HepG2 (cell line): ENCODE measurements around the gene POLDIP3. TPM values are rescaled to one million over a fixed set of nuclear protein-coding genes. Genes with fewer than 3 reads are reported as not detected.

ENCODE experiments used
- AGO2 ChIP-seq: fragments of 200-400 bp; formaldehyde crosslinking; optimal IDR thresholded peaks from 2 replicates; pipeline ENCODE3; 2017; ENCODE audit warnings: mild to moderate bottlenecking, low read depth, low read length, moderate library complexity
- ELF1 ChIP-seq: sonication (generic); formaldehyde crosslinking; IDR thresholded peaks from 2 replicates; pipeline ENCODE4 v1.4.0; 2020; ENCODE audit warnings: missing genetic modification reagents
- HES4 ChIP-seq: sonication (generic); formaldehyde crosslinking; IDR thresholded peaks from 2 replicates; pipeline ENCODE4 v1.9.0; 2021; ENCODE audit warnings: mild to moderate bottlenecking, missing genetic modification reagents, borderline replicate concordance
- MAF1 ChIP-seq: sonication (generic); formaldehyde crosslinking; IDR thresholded peaks from 2 replicates; pipeline ENCODE4 v1.5.0; 2020; ENCODE audit warnings: missing genetic modification reagents, borderline replicate concordance
- MLLT10 ChIP-seq: sonication (generic); formaldehyde crosslinking; IDR thresholded peaks from 2 replicates; pipeline ENCODE4 v1.4.0; 2020; ENCODE audit warnings: missing genetic modification reagents
- NFE2L1 ChIP-seq: sonication (generic); formaldehyde crosslinking; IDR thresholded peaks from 2 replicates; pipeline ENCODE4 v1.4.0; 2020; ENCODE audit warnings: missing genetic modification reagents, mild to moderate bottlenecking, borderline replicate concordance
- NFRKB ChIP-seq: fragments of 450-650 bp; IDR thresholded peaks from 2 replicates; pipeline ENCODE4 v1.6.1; 2017
- polyA plus RNA-seq, 8 experiments: library from polyadenylated mRNA; depleted of rRNA in 3 of 8; stranded (reverse) in 7 of 8; unstranded in 1 of 8; fragments of >200 nt; fragmentation: Illumina TruSeq in 4 of 8; extraction: Trizol in 4 of 8; gene quantifications; 2 replicates each; pipeline versions ENCODE4 v1.2.1 to v1.2.3, GENCODE V29; 2011 to 2016; ENCODE audit warnings: low read depth in 4 of 8, missing spikeins in 1 of 8, mixed read lengths in 1 of 8; ENCODE audit not compliant: insufficient read depth in 1 of 8
- total RNA-seq, 5 experiments: library from RNA; depleted of rRNA; stranded (reverse); fragments of >200 nt; fragmentation: Illumina TruSeq; extraction: Trizol; gene quantifications; 2 replicates each; pipeline ENCODE4 v1.2.3, GENCODE V29; 2016; ENCODE audit warnings: low read depth in 1 of 5
- TF ChIP-seq, protein P1 (sequence below): sonication (generic); formaldehyde crosslinking; IDR thresholded peaks from 2 replicates; pipeline ENCODE4 v1.4.0; 2020; ENCODE audit warnings: missing genetic modification reagents, borderline replicate concordance
- TF ChIP-seq, protein P2 (sequence below): sonication (generic); formaldehyde crosslinking; IDR thresholded peaks from 2 replicates; pipeline ENCODE4 v1.4.0; 2020; ENCODE audit warnings: mild to moderate bottlenecking, missing genetic modification reagents
- TF ChIP-seq, protein P3 (sequence below): sonication (generic); formaldehyde crosslinking; IDR thresholded peaks from 2 replicates; pipeline ENCODE4 v1.8.0; 2022; ENCODE audit warnings: mild to moderate bottlenecking, missing genetic modification reagents

Gene POLDIP3
- total and polyA plus RNA-seq, 2 of the 13 experiments (the other 11 are each of a cell fraction or from before 2014, with no cell fraction given), result 45.8 to 47.4 TPM

GRCh38 chr22:42622061-42622710, 7.5 kb upstream of the POLDIP3 start (continued):
- TF ChIP-seq MAF1, result no peak
- TF ChIP-seq NFRKB, result no peak
- TF ChIP-seq ELF1 (CRISPR knock-in tag), result no peak
- no peak for TF ChIP-seq NFE2L1 (CRISPR knock-in tag)
- TF ChIP-seq HES4 (CRISPR knock-in tag), result no peak
- TF ChIP-seq MLLT10 (CRISPR knock-in tag), result no peak
- TF ChIP-seq, protein P1, sequence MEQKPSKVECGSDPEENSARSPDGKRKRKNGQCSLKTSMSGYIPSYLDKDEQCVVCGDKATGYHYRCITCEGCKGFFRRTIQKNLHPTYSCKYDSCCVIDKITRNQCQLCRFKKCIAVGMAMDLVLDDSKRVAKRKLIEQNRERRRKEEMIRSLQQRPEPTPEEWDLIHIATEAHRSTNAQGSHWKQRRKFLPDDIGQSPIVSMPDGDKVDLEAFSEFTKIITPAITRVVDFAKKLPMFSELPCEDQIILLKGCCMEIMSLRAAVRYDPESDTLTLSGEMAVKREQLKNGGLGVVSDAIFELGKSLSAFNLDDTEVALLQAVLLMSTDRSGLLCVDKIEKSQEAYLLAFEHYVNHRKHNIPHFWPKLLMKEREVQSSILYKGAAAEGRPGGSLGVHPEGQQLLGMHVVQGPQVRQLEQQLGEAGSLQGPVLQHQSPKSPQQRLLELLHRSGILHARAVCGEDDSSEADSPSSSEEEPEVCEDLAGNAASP, result no peak
- TF ChIP-seq, protein P2, sequence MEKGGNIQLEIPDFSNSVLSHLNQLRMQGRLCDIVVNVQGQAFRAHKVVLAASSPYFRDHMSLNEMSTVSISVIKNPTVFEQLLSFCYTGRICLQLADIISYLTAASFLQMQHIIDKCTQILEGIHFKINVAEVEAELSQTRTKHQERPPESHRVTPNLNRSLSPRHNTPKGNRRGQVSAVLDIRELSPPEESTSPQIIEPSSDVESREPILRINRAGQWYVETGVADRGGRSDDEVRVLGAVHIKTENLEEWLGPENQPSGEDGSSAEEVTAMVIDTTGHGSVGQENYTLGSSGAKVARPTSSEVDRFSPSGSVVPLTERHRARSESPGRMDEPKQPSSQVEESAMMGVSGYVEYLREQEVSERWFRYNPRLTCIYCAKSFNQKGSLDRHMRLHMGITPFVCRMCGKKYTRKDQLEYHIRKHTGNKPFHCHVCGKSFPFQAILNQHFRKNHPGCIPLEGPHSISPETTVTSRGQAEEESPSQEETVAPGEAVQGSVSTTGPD (CRISPR knock-in tag), result no peak
- peak; percentile 52 for TF ChIP-seq AGO2
- TF ChIP-seq, protein P3, sequence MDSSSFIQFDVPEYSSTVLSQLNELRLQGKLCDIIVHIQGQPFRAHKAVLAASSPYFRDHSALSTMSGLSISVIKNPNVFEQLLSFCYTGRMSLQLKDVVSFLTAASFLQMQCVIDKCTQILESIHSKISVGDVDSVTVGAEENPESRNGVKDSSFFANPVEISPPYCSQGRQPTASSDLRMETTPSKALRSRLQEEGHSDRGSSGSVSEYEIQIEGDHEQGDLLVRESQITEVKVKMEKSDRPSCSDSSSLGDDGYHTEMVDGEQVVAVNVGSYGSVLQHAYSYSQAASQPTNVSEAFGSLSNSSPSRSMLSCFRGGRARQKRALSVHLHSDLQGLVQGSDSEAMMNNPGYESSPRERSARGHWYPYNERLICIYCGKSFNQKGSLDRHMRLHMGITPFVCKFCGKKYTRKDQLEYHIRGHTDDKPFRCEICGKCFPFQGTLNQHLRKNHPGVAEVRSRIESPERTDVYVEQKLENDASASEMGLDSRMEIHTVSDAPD, result no peak
